Mesendoderm (in vitro differentiated cells): Measurements from ENCODE around the gene PASD1.

Experiments used
- DNase-seq: peaks from one replicate; pipeline ENCODE4 v3.0.0; 2013
- H2AK5ac ChIP-seq: 2 replicates; pipeline ENCODE4 v1.6.1; 2013; ENCODE audit warnings: low read length, inconsistent platforms
- H2BK120ac ChIP-seq: 2 replicates; pipeline ENCODE4 v1.6.1; 2013; ENCODE audit warnings: low read depth, mild to moderate bottlenecking, low read length, moderate library complexity, mixed read lengths
- H2BK15ac ChIP-seq: replicated peaks from 2 replicates; pipeline ENCODE4 v1.6.1; 2013; ENCODE audit warnings: low read depth, mild to moderate bottlenecking, moderate library complexity
- H2BK5ac ChIP-seq: 2 replicates; pipeline ENCODE4 v1.6.1; 2013; ENCODE audit warnings: low read length, inconsistent platforms
- H3K18ac ChIP-seq: 2 replicates; pipeline ENCODE4 v1.6.1; 2013; ENCODE audit warnings: mild to moderate bottlenecking, low read length, mixed read lengths
- H3K23ac ChIP-seq: one replicate; pipeline ENCODE4 v1.6.1; 2013; ENCODE audit warnings: low read length
- H3K27ac ChIP-seq: 2 replicates; pipeline ENCODE4 v1.5.1; 2013; ENCODE audit warnings: low read depth, mild to moderate bottlenecking, inconsistent platforms, low read length, moderate library complexity
- H3K27me3 ChIP-seq: 2 replicates; pipeline ENCODE4 v1.6.1; 2013; ENCODE audit warnings: low read length, control low read depth, mild to moderate bottlenecking, inconsistent platforms; ENCODE audit not compliant: insufficient read depth, poor library complexity
- H3K36me3 ChIP-seq: 2 replicates; pipeline ENCODE4 v1.6.1; 2013; ENCODE audit warnings: low read length, inconsistent platforms; ENCODE audit not compliant: control insufficient read depth, insufficient read depth
- H3K4ac ChIP-seq: one replicate; pipeline ENCODE4 v1.6.1; 2013; ENCODE audit warnings: low read depth, mild to moderate bottlenecking, low read length, moderate library complexity
- H3K4me1 ChIP-seq: 2 replicates; pipeline ENCODE4 v1.6.1; 2013; ENCODE audit warnings: low read depth, low read length, inconsistent platforms; ENCODE audit not compliant: control insufficient read depth
- H3K4me2 ChIP-seq: 2 replicates; pipeline ENCODE4 v1.6.1; 2013; ENCODE audit warnings: low read length
- H3K4me3 ChIP-seq: 2 replicates; pipeline ENCODE4 v1.5.1; 2013; ENCODE audit warnings: mild to moderate bottlenecking, low read length
- H3K56ac ChIP-seq: one replicate; pipeline ENCODE4 v1.6.1; 2013; ENCODE audit warnings: low read length
- H3K79me1 ChIP-seq: 2 replicates; pipeline ENCODE4 v1.6.1; 2013; ENCODE audit warnings: low read length, inconsistent platforms
- H3K79me2 ChIP-seq: 2 replicates; pipeline ENCODE4 v1.6.1; 2013; ENCODE audit warnings: mild to moderate bottlenecking, low read length; ENCODE audit not compliant: control insufficient read depth, insufficient read depth
- H3K9ac ChIP-seq: 2 replicates; pipeline ENCODE4 v1.6.1; 2013; ENCODE audit warnings: low read length, inconsistent platforms
- H4K5ac ChIP-seq: one replicate; pipeline ENCODE4 v1.6.1; 2013; ENCODE audit warnings: low read length
- H4K8ac ChIP-seq: one replicate; pipeline ENCODE4 v1.6.1; 2013; ENCODE audit warnings: low read depth, mild to moderate bottlenecking, control low read depth, low read length, moderate library complexity
- WGBS: extraction: QIAGEN DNeasy Blood & Tissue Kit; methylation state at CpG from one replicate; pipeline ENCODE4 v1.1.7; 2013; ENCODE audit warnings: low lambda C conversion rate, missing lambda C conversion rate; ENCODE audit not compliant: insufficient coverage; ENCODE audit errors: extremely low coverage; 5-methylcytosine and 5-hydroxymethylcytosine counted together

PASD1 gene

GRCh38 chrX:151699746-151700145 is 136.3 kb downstream of the PASD1 start:
- no peak overlapping the region for H4K8ac ChIP-seq
- no peak overlapping the region for H3K27ac ChIP-seq
- no peak overlapping the region for H3K4me2 ChIP-seq
- no peaks in the 10 kb centered on the region for H3K79me2 ChIP-seq
- H3K36me3 ChIP-seq, result no peaks in the 10 kb centered on the region
- H3K9ac ChIP-seq, result no peak overlapping the region
- H3K4me1 ChIP-seq, result no peaks in the 10 kb centered on the region
- WGBS, result no CpG with 5 or more reads among the region's 9 CpGs
- H2BK120ac ChIP-seq, result no peak overlapping the region
- H4K5ac ChIP-seq, result no peak overlapping the region
- no peak overlapping the region for H2AK5ac ChIP-seq
- no peaks in the 10 kb centered on the region for H3K27me3 ChIP-seq
- H3K56ac ChIP-seq, result no peak overlapping the region
- H3K4me3 ChIP-seq, result no peak overlapping the region
- no peaks in the 10 kb centered on the region for H3K79me1 ChIP-seq
- no peak overlapping the region for H3K23ac ChIP-seq
- no peak overlapping the region for H2BK15ac ChIP-seq
- no peak overlapping the region for H3K4ac ChIP-seq
- H3K18ac ChIP-seq, result no peak overlapping the region
- DNase-seq, result no peak
- H2BK5ac ChIP-seq, result no peak overlapping the region

- Histone ChIP-seq H3K9ac (no peak overlapping the region), H3K4me1 (no peaks in the 10 kb centered on the region), H3K23ac (no peak overlapping the region), H3K79me1 (no peaks in the 10 kb centered on the region), H3K4ac (no peak overlapping the region), H3K18ac (no peak overlapping the region), H3K4me2 (no peak overlapping the region), H2BK120ac (no peak overlapping the region), H3K36me3 (no peaks in the 10 kb centered on the region), H4K5ac (no peak overlapping the region), H3K79me2 (no peaks in the 10 kb centered on the region), H2BK15ac (no peak overlapping the region), H3K27me3 (no peaks in the 10 kb centered on the region), H3K56ac (no peak overlapping the region), H4K8ac (no peak overlapping the region), H3K4me3 (no peak overlapping the region), H2BK5ac (no peak overlapping the region), H2AK5ac (no peak overlapping the region), H3K27ac (no peak overlapping the region)
- no CpG with 5 or more reads among the region's 16 CpGs for WGBS
- no peak for DNase-seq
These were observed 137.1 kb downstream of the PASD1 start for GRCh38 chrX:151700581-151700980.

- H2AK5ac ChIP-seq, result no peak overlapping the region
- H4K8ac ChIP-seq, result no peak overlapping the region
- H3K4me1 ChIP-seq, result no peaks in the 10 kb centered on the region
- no CpG with 5 or more reads among the region's 4 CpGs for WGBS
- H4K5ac ChIP-seq, result no peak overlapping the region
- H3K9ac ChIP-seq, result no peak overlapping the region
- no peak overlapping the region for H2BK5ac ChIP-seq
- no peak overlapping the region for H3K27ac ChIP-seq
- no peak overlapping the region for H3K18ac ChIP-seq
- H3K4ac ChIP-seq, result no peak overlapping the region
- no peak for DNase-seq
- H2BK120ac ChIP-seq, result no peak overlapping the region
- no peak overlapping the region for H3K4me2 ChIP-seq
- H3K79me2 ChIP-seq, result no peaks in the 10 kb centered on the region
- no peaks in the 10 kb centered on the region for H3K79me1 ChIP-seq
- no peak overlapping the region for H2BK15ac ChIP-seq
- H3K23ac ChIP-seq, result no peak overlapping the region
- H3K36me3 ChIP-seq, result no peaks in the 10 kb centered on the region
- no peak overlapping the region for H3K4me3 ChIP-seq
- H3K56ac ChIP-seq, result no peak overlapping the region
- no peaks in the 10 kb centered on the region for H3K27me3 ChIP-seq
These were observed 137.6 kb downstream of the PASD1 start for GRCh38 chrX:151701071-151701470.

- no peak overlapping the region for H3K9ac ChIP-seq
- H2BK120ac ChIP-seq, result no peak overlapping the region
- no peak overlapping the region for H3K4me3 ChIP-seq
- H3K79me2 ChIP-seq, result no peaks in the 10 kb centered on the region
- H3K4me2 ChIP-seq, result no peak overlapping the region
- no peaks in the 10 kb centered on the region for H3K79me1 ChIP-seq
- H3K4me1 ChIP-seq, result no peaks in the 10 kb centered on the region
- H2BK15ac ChIP-seq, result no peak overlapping the region
- no peak overlapping the region for H4K8ac ChIP-seq
- no peaks in the 10 kb centered on the region for H3K36me3 ChIP-seq
- no peak overlapping the region for H2BK5ac ChIP-seq
- H4K5ac ChIP-seq, result no peak overlapping the region
- H3K18ac ChIP-seq, result no peak overlapping the region
- no peak overlapping the region for H3K4ac ChIP-seq
- H3K27ac ChIP-seq, result no peak overlapping the region
- no peak overlapping the region for H3K23ac ChIP-seq
- no peak overlapping the region for H3K56ac ChIP-seq
- no CpG with 5 or more reads among the region's 7 CpGs for WGBS
- no peak for DNase-seq
- no peaks in the 10 kb centered on the region for H3K27me3 ChIP-seq
- no peak overlapping the region for H2AK5ac ChIP-seq
These were observed 138.1 kb downstream of the PASD1 start for GRCh38 chrX:151701531-151701930.

- Histone ChIP-seq H3K4me3 (no peak overlapping the region), H3K9ac (no peak overlapping the region), H3K36me3 (no peaks in the 10 kb centered on the region), H3K27ac (no peak overlapping the region), H2BK5ac (no peak overlapping the region), H4K8ac (no peak overlapping the region), H2BK15ac (no peak overlapping the region), H3K27me3 (no peaks in the 10 kb centered on the region), H3K56ac (no peak overlapping the region), H3K79me2 (no peaks in the 10 kb centered on the region), H3K23ac (no peak overlapping the region), H3K4me2 (no peak overlapping the region), H4K5ac (no peak overlapping the region), H3K79me1 (no peaks in the 10 kb centered on the region), H2BK120ac (no peak overlapping the region), H3K4ac (no peak overlapping the region), H3K4me1 (no peaks in the 10 kb centered on the region), H3K18ac (no peak overlapping the region), H2AK5ac (no peak overlapping the region)
- DNase-seq, result no peak
- WGBS, result no CpG with 5 or more reads among the region's 9 CpGs
These were observed 138.7 kb downstream of the PASD1 start for GRCh38 chrX:151702026-151702714.

GRCh38 chrX:151702741-151703340 is 139.4 kb downstream of the PASD1 start:
- H3K4me1 ChIP-seq, result no peaks in the 10 kb centered on the region
- H3K79me1 ChIP-seq, result no peaks in the 10 kb centered on the region
- no peak overlapping the region for H3K23ac ChIP-seq
- H3K27me3 ChIP-seq, result no peaks in the 10 kb centered on the region
- no peak overlapping the region for H3K18ac ChIP-seq
- no CpG with 5 or more reads among the region's 7 CpGs for WGBS
- no peak overlapping the region for H2BK15ac ChIP-seq
- H4K8ac ChIP-seq, result no peak overlapping the region
- no peak overlapping the region for H3K4me2 ChIP-seq
- H3K27ac ChIP-seq, result no peak overlapping the region
- H3K36me3 ChIP-seq, result no peaks in the 10 kb centered on the region
- no peak overlapping the region for H2BK120ac ChIP-seq
- no peak overlapping the region for H2AK5ac ChIP-seq
- no peak overlapping the region for H4K5ac ChIP-seq
- H3K79me2 ChIP-seq, result no peaks in the 10 kb centered on the region
- no peak overlapping the region for H2BK5ac ChIP-seq
- H3K4ac ChIP-seq, result no peak overlapping the region
- H3K4me3 ChIP-seq, result no peak overlapping the region
- no peak for DNase-seq
- H3K9ac ChIP-seq, result no peak overlapping the region
- H3K56ac ChIP-seq, result no peak overlapping the region
